HG02840 (cell line): ENCODE measurements around the gene NCAM2.

Source experiments
- ATAC-seq: cut with Tn5 transposase; IDR thresholded peaks from one replicate; pipeline ENCODE4 v1.9.1; 2021; ENCODE audit warnings: mild to moderate bottlenecking, moderate library complexity, moderate number of reproducible peaks; ENCODE audit not compliant: unreplicated experiment, low FRiP score

Gene NCAM2

GRCh38 chr21:21203822-21204339 is 205.7 kb downstream of the NCAM2 start:
- ATAC-seq: no peak

- ATAC-seq: no peak
Measured at GRCh38 chr21:21204366-21204996, 206.3 kb downstream of the NCAM2 start.

GRCh38 chr21:21205604-21206003 is 207.4 kb downstream of the NCAM2 start:
- no peak for ATAC-seq

GRCh38 chr21:21210552-21210951 is 212.3 kb downstream of the NCAM2 start:
- no peak for ATAC-seq

- no peak for ATAC-seq
Measured at GRCh38 chr21:21213297-21213696, 215.1 kb downstream of the NCAM2 start.

GRCh38 chr21:21216047-21216446 is 217.8 kb downstream of the NCAM2 start:
- no peak for ATAC-seq

- ATAC-seq: no peak
Measured at GRCh38 chr21:21226472-21226871, 228.3 kb downstream of the NCAM2 start.

GRCh38 chr21:21230672-21231071 is 232.5 kb downstream of the NCAM2 start:
- no peak for ATAC-seq

- no peak for ATAC-seq
Measured at GRCh38 chr21:21231913-21232312, 233.7 kb downstream of the NCAM2 start.

- ATAC-seq: no peak
Measured at GRCh38 chr21:21232320-21232719, 234.1 kb downstream of the NCAM2 start.

- no peak for ATAC-seq
Measured at GRCh38 chr21:21233051-21233450, 234.8 kb downstream of the NCAM2 start.

GRCh38 chr21:21236996-21237395 is 238.8 kb downstream of the NCAM2 start:
- ATAC-seq: no peak

GRCh38 chr21:21238629-21239400 is 240.6 kb downstream of the NCAM2 start:
- ATAC-seq: no peak

GRCh38 chr21:21241391-21241790 is 243.2 kb downstream of the NCAM2 start:
- ATAC-seq: no peak

GRCh38 chr21:21246007-21246406 is 247.8 kb downstream of the NCAM2 start:
- no peak for ATAC-seq

GRCh38 chr21:21247424-21247823 is 249.2 kb downstream of the NCAM2 start:
- no peak for ATAC-seq

GRCh38 chr21:21262048-21262447 is 263.8 kb downstream of the NCAM2 start:
- no peak for ATAC-seq

GRCh38 chr21:21268061-21268471 is 269.9 kb downstream of the NCAM2 start:
- ATAC-seq: no peak

- no peak for ATAC-seq
Measured at GRCh38 chr21:21268885-21269284, 270.7 kb downstream of the NCAM2 start.

- ATAC-seq: no peak
Measured at GRCh38 chr21:21279193-21279901, 281.1 kb downstream of the NCAM2 start.

- no peak for ATAC-seq
Measured at GRCh38 chr21:21283810-21284209, 285.6 kb downstream of the NCAM2 start.
